ENCODE data around the gene UNK.
"Not testable (repeated sequence)": the region's sequence is repeated elsewhere in the genome, so short reads cannot be mapped to it uniquely, and the experiment has no call there.

Gene UNK

GRCh38 chr17:75806822-75807500, 22.4 kb downstream of the UNK start:
- no peak for DNase-seq (ENCODE audit: low read depth)

- DNase-seq (ENCODE audit: low read depth), result no peak
Measured at GRCh38 chr17:75807861-75808260, 23.3 kb downstream of the UNK start.

GRCh38 chr17:75808549-75808904, 23.9 kb downstream of the UNK start:
- no peak for DNase-seq (ENCODE audit: low read depth)

GRCh38 chr17:75808905-75809621, 24.5 kb downstream of the UNK start:
- no peak for DNase-seq (ENCODE audit: low read depth)

GRCh38 chr17:75809631-75810111, 25.1 kb downstream of the UNK start:
- DNase-seq (ENCODE audit: low read depth), result no peak

- DNase-seq (ENCODE audit: low read depth), result no peak
Measured at GRCh38 chr17:75810216-75810615, 25.6 kb downstream of the UNK start.

GRCh38 chr17:75810756-75811155, 26.1 kb downstream of the UNK start:
- DNase-seq (ENCODE audit: low read depth), result not testable (repeated sequence)

GRCh38 chr17:75811174-75811573, 26.6 kb downstream of the UNK start:
- no peak for DNase-seq (ENCODE audit: low read depth)

- no peak for DNase-seq (ENCODE audit: low read depth)
Measured at GRCh38 chr17:75812096-75813013, 27.7 kb downstream of the UNK start.

- DNase-seq (ENCODE audit: low read depth), result no peak
Measured at GRCh38 chr17:75813081-75814020, 28.7 kb downstream of the UNK start.

GRCh38 chr17:75814021-75814395, 29.4 kb downstream of the UNK start:
- no peak for DNase-seq (ENCODE audit: low read depth)

GRCh38 chr17:75814900-75815373, 30.3 kb downstream of the UNK start:
- no peak for DNase-seq (ENCODE audit: low read depth)

GRCh38 chr17:75815399-75815798, 30.8 kb downstream of the UNK start:
- no peak for DNase-seq (ENCODE audit: low read depth)

GRCh38 chr17:75816693-75817092, 32.1 kb downstream of the UNK start:
- DNase-seq (ENCODE audit: low read depth), result no peak

GRCh38 chr17:75817571-75817970, 33.0 kb downstream of the UNK start:
- no peak for DNase-seq (ENCODE audit: low read depth)

- no peak for DNase-seq (ENCODE audit: low read depth)
Measured at GRCh38 chr17:75818326-75818885, 33.8 kb downstream of the UNK start.

- no peak for DNase-seq (ENCODE audit: low read depth)
Measured at GRCh38 chr17:75819116-75819515, 34.5 kb downstream of the UNK start.

- DNase-seq (ENCODE audit: low read depth), result no peak
Measured at GRCh38 chr17:75819678-75820077, 35.1 kb downstream of the UNK start.

- DNase-seq (ENCODE audit: low read depth), result no peak
Measured at GRCh38 chr17:75820094-75821080, 35.8 kb downstream of the UNK start.

GRCh38 chr17:75821552-75821951, 36.9 kb downstream of the UNK start:
- no peak for DNase-seq (ENCODE audit: low read depth)

All from stimulated activated CD8-positive, alpha-beta memory T cell treated with anti-CD3 and anti-CD28 coated beads, Interleukin-4, amount 100 ng/mL, for 24 hours (primary cell).